Mesenchymal stem cell (in vitro differentiated cells and primary cell): ENCODE measurements around the gene SVIP. TPM values are rescaled to one million over a fixed set of nuclear protein-coding genes. Genes with fewer than 3 reads are reported as not detected.

Source experiments
- DNase-seq: peaks from one replicate; pipeline ENCODE4 v3.0.0-alpha.2; 2013
- H2AFZ ChIP-seq: one replicate; pipeline ENCODE4 v1.6.1; 2013; ENCODE audit warnings: low read depth, mild to moderate bottlenecking, control low read depth, inconsistent platforms, low read length, moderate library complexity
- H2AK5ac ChIP-seq: 2 replicates; pipeline ENCODE4 v1.6.1; 2013; ENCODE audit warnings: low read length, moderate library complexity, mild to moderate bottlenecking, inconsistent platforms; ENCODE audit not compliant: severe bottlenecking
- H2BK120ac ChIP-seq: one replicate; pipeline ENCODE4 v1.6.1; 2013; ENCODE audit warnings: low read depth, mild to moderate bottlenecking, inconsistent platforms, low read length, moderate library complexity
- H2BK12ac ChIP-seq, 2 experiments: one replicate each; pipeline ENCODE4 v1.6.1; 2013; ENCODE audit warnings: inconsistent platforms in 2 of 2, low read length in 2 of 2, mild to moderate bottlenecking in 2 of 2, moderate library complexity in 2 of 2, control low read depth in 1 of 2
- H2BK15ac ChIP-seq: one replicate; pipeline ENCODE4 v1.6.1; 2013; ENCODE audit warnings: mild to moderate bottlenecking, low read depth, inconsistent platforms; ENCODE audit not compliant: poor library complexity, severe bottlenecking
- H2BK5ac ChIP-seq: 2 replicates; pipeline ENCODE4 v1.6.1; 2013; ENCODE audit warnings: low read depth, mild to moderate bottlenecking, low read length, control low read depth, inconsistent platforms; ENCODE audit not compliant: poor library complexity, severe bottlenecking
- H3K14ac ChIP-seq, 2 experiments: one replicate each; pipeline ENCODE4 v1.6.1; 2013; ENCODE audit warnings: inconsistent platforms in 2 of 2, low read length in 2 of 2, control low read depth in 1 of 2, mild to moderate bottlenecking in 1 of 2, moderate library complexity in 1 of 2
- H3K18ac ChIP-seq, 2 experiments: one replicate each; pipeline ENCODE4 v1.6.1; 2013; ENCODE audit warnings: inconsistent platforms in 2 of 2, low read length in 2 of 2, control low read depth in 1 of 2, low read depth in 1 of 2, mild to moderate bottlenecking in 1 of 2
- H3K23ac ChIP-seq, 2 experiments: one replicate each; pipeline ENCODE4 v1.6.1; 2013; ENCODE audit warnings: inconsistent platforms in 2 of 2, low read length in 2 of 2, mild to moderate bottlenecking in 2 of 2, moderate library complexity in 2 of 2, control low read depth in 1 of 2
- H3K27ac ChIP-seq: 2 replicates; pipeline ENCODE4 v1.5.1; 2013; ENCODE audit warnings: mild to moderate bottlenecking, moderate library complexity, low read length, control low read depth, inconsistent platforms; ENCODE audit not compliant: poor library complexity, severe bottlenecking
- H3K27me3 ChIP-seq, 2 experiments: 2 replicates each; pipeline versions ENCODE4 v1.6.1 to v1.7.0; 2013; ENCODE audit warnings: low read length in 2 of 2, mild to moderate bottlenecking in 2 of 2, moderate library complexity in 2 of 2, control low read depth in 1 of 2, inconsistent platforms in 1 of 2; ENCODE audit not compliant: control insufficient read depth in 1 of 2, insufficient read depth in 1 of 2
- H3K36me3 ChIP-seq, 2 experiments: 2 replicates each; pipeline versions ENCODE4 v1.6.1 to v1.7.0; 2013; ENCODE audit warnings: low read length in 2 of 2, control low read depth in 1 of 2, inconsistent platforms in 1 of 2, low read depth in 1 of 2, mild to moderate bottlenecking in 1 of 2; ENCODE audit not compliant: insufficient read depth in 2 of 2, control insufficient read depth in 1 of 2
- H3K4ac ChIP-seq, 2 experiments: one replicate each; pipeline ENCODE4 v1.6.1; 2013; ENCODE audit warnings: inconsistent platforms in 2 of 2, low read length in 2 of 2, mild to moderate bottlenecking in 2 of 2, moderate library complexity in 2 of 2, control low read depth in 1 of 2, low read depth in 1 of 2
- H3K4me1 ChIP-seq: 2 replicates; pipeline ENCODE4 v1.6.1; 2013; ENCODE audit warnings: low read depth, low read length, control low read depth; ENCODE audit not compliant: control insufficient read depth, insufficient read depth
- H3K4me2 ChIP-seq: 2 replicates; pipeline ENCODE4 v1.6.1; 2013; ENCODE audit warnings: low read length, mild to moderate bottlenecking, inconsistent platforms; ENCODE audit not compliant: poor library complexity, severe bottlenecking
- H3K4me3 ChIP-seq, 2 experiments: 2 replicates each; pipeline versions ENCODE4 v1.5.1 to v1.7.0; 2013; ENCODE audit warnings: low read length in 2 of 2, mild to moderate bottlenecking in 2 of 2, control low read depth in 1 of 2, low read depth in 1 of 2; ENCODE audit not compliant: insufficient read depth in 1 of 2
- H3K79me1 ChIP-seq: replicated peaks from 2 replicates; pipeline ENCODE4 v1.6.1; 2013; ENCODE audit warnings: mild to moderate bottlenecking, control low read depth, low read length, inconsistent platforms; ENCODE audit not compliant: poor library complexity, severe bottlenecking
- H3K9ac ChIP-seq: 2 replicates; pipeline ENCODE4 v1.7.0; 2013; ENCODE audit warnings: mild to moderate bottlenecking, low read length, moderate library complexity
- H3K9me3 ChIP-seq: 2 replicates; pipeline ENCODE4 v1.7.0; 2013; ENCODE audit warnings: mild to moderate bottlenecking, low read length; ENCODE audit not compliant: control insufficient read depth
- H4K8ac ChIP-seq: one replicate; pipeline ENCODE4 v1.6.1; 2013; ENCODE audit warnings: inconsistent platforms, mild to moderate bottlenecking, low read length, moderate library complexity
- H4K91ac ChIP-seq: one replicate; pipeline ENCODE4 v1.6.1; 2013; ENCODE audit warnings: mild to moderate bottlenecking, low read length, inconsistent platforms
- WGBS: methylation state at CpG from one replicate; pipeline ENCODE4 v1.1.7; 2013; ENCODE audit warnings: mixed read lengths; 5-methylcytosine and 5-hydroxymethylcytosine counted together
- polyA plus RNA-seq, 2 experiments: library from polyadenylated mRNA; stranded (reverse); fragments of 200-250 nt; gene quantifications; one replicate each; pipeline ENCODE4 v1.2.3, GENCODE V29; 2013

The SVIP gene, protein sequence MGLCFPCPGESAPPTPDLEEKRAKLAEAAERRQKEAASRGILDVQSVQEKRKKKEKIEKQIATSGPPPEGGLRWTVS
- 12.4 TPM for polyA plus RNA-seq (2013, experiment 1 of 2)
- 13.9 TPM for polyA plus RNA-seq (2013, experiment 2 of 2)

DNA sequence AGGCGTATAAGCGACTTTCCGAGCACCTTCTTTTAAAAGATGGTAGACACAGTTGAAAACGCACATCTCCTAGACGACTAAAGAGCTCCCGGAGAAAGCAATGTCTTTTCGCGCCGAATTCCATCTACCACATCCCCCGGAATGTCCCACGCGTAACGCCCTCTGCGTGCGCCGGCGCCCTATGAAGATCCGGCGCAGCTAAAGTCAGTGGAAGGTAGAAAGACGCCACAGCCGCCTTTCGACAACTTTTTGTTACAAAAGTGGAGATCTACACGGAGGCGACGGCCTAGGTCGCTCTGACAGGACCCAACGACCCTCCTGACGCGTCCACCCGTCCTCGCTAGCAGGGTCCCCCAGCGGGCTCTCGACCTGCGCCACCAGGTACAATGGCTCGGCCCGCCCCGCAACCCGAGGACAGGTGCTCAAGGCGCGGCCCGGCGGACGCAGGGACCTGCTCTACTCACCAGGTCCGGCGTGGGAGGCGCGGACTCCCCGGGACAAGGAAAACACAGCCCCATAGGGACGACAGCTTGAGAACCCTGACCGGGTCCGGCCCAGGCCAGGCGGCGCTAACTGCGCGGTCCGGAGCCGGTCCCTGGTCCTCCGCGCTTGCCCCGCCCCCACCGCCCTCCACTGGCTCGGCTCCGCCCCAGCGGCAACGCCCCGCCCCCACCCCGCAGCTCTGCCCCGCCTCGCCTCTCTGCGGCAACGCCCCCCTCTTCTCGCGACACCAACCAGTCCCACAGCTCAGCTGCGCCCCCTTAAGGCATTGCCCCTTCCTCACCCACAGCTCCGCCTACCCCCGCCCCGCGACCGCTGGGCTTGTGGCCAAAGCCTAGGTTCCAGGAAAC, at the start of gene SVIP:
Gene SVIP (minus strand): TSS at position 571 of the 851 bp plus-strand sequence. CDS start 53 bp downstream, at position 518.
- Histone ChIP-seq H3K27me3 (no peaks in the 10 kb centered on the region), H2BK5ac (no peak within 1 kb of the TSS), H3K4me2 (peak within 1 kb of the TSS; percentile 83), H3K4me1 (peaks cover 3% of the 10 kb centered on the region), H3K18ac (peak within 1 kb of the TSS; percentile 43 to 89), H3K14ac (peak within 1 kb of the TSS in 1 of 2 experiments; percentile 19), H3K9ac (peak within 1 kb of the TSS; percentile 86), H3K23ac (no peak within 1 kb of the TSS), H3K36me3 (peaks cover 0 to 15% of the 10 kb centered on the region in 2 experiments), H3K79me1 (no peaks in the 10 kb centered on the region), H3K9me3 (no peaks in the 10 kb centered on the region), H2BK15ac (peak within 1 kb of the TSS; percentile 98), H4K91ac (peak within 1 kb of the TSS; percentile 56), H3K4ac (no peak within 1 kb of the TSS), H2BK12ac (peak within 1 kb of the TSS in 1 of 2 experiments; percentile 65), H3K27ac (no peak within 1 kb of the TSS), H3K4me3 (peak within 1 kb of the TSS; percentile 83), H2BK120ac (no peak within 1 kb of the TSS), H2AK5ac (no peak within 1 kb of the TSS), H2AFZ (peak within 1 kb of the TSS; percentile 96), H4K8ac (peak within 1 kb of the TSS; percentile 35)
- peak; percentile 83 for DNase-seq
- WGBS: 3% methylated on average over 54 of the region's 79 CpGs

DNA sequence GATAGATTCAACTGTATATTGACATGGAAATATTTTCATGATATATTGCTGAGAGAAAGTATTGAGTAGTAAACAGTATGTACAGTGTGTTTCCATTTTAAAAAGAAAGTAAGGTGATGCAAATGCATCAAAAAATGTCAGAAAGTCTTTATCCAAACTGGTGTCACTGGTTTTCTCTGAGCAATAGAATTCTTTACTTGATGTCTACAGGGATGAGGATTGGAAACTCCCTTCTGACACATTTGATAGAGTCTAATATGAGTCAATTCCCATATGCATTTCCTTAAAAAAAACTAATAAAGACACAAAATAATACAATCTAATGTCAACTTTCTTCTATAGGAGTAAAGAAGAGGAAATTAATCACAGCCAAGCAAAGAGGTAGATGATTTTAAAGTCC, 49.0 kb upstream of the SVIP start:
- Histone ChIP-seq H2AFZ (no peak overlapping the region), H2BK12ac (no peak overlapping the region), H4K91ac (no peak overlapping the region), H2BK120ac (no peak overlapping the region), H3K4me1 (no peaks in the 10 kb centered on the region), H3K36me3 (no peaks in the 10 kb centered on the region), H3K4ac (no peak overlapping the region), H3K23ac (no peak overlapping the region), H3K9me3 (no peaks in the 10 kb centered on the region), H3K14ac (no peak overlapping the region), H3K4me3 (no peak overlapping the region), H3K27ac (no peak overlapping the region), H3K4me2 (no peak overlapping the region), H3K27me3 (no peaks in the 10 kb centered on the region), H3K79me1 (no peaks in the 10 kb centered on the region), H3K18ac (no peak overlapping the region), H4K8ac (no peak overlapping the region), H2BK5ac (no peak overlapping the region), H3K9ac (no peak overlapping the region), H2BK15ac (no peak overlapping the region), H2AK5ac (no peak overlapping the region)
- no peak for DNase-seq

DNA sequence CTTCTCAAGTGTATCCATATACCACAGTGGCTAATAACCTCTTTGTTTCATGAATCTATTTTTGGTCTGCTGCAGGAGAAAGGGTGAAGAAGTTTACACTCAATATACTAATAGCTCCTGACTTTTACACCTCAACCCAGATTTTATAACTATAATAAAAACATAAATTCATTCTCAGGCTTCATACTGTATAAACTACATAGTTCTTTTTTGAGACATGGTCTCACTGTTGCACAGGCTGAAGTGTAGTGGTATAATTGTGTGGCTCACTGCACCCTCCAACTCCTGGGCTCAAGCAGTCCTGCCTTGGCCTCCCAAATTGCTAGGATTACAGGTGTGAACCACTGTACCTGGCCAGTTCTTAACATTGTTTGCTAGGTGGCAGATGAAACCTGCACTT, 48.4 kb upstream of the SVIP start:
- H3K4me2 ChIP-seq: no peak overlapping the region
- no peak overlapping the region for H3K23ac ChIP-seq
- H2AK5ac ChIP-seq: no peak overlapping the region
- no peak overlapping the region for H2BK12ac ChIP-seq
- H4K8ac ChIP-seq: no peak overlapping the region
- H3K9me3 ChIP-seq: no peaks in the 10 kb centered on the region
- no peak overlapping the region for H2BK5ac ChIP-seq
- H3K36me3 ChIP-seq: no peaks in the 10 kb centered on the region
- no peak overlapping the region for H4K91ac ChIP-seq
- H3K79me1 ChIP-seq: no peaks in the 10 kb centered on the region
- H3K4me1 ChIP-seq: no peaks in the 10 kb centered on the region
- H3K27me3 ChIP-seq: no peaks in the 10 kb centered on the region
- H2BK15ac ChIP-seq: no peak overlapping the region
- H3K14ac ChIP-seq: no peak overlapping the region
- H3K4me3 ChIP-seq: no peak overlapping the region
- H3K9ac ChIP-seq: no peak overlapping the region
- no peak overlapping the region for H3K4ac ChIP-seq
- no peak overlapping the region for H3K27ac ChIP-seq
- DNase-seq: no peak
- H2BK120ac ChIP-seq: no peak overlapping the region
- no peak overlapping the region for H3K18ac ChIP-seq
- H2AFZ ChIP-seq: no peak overlapping the region

DNA sequence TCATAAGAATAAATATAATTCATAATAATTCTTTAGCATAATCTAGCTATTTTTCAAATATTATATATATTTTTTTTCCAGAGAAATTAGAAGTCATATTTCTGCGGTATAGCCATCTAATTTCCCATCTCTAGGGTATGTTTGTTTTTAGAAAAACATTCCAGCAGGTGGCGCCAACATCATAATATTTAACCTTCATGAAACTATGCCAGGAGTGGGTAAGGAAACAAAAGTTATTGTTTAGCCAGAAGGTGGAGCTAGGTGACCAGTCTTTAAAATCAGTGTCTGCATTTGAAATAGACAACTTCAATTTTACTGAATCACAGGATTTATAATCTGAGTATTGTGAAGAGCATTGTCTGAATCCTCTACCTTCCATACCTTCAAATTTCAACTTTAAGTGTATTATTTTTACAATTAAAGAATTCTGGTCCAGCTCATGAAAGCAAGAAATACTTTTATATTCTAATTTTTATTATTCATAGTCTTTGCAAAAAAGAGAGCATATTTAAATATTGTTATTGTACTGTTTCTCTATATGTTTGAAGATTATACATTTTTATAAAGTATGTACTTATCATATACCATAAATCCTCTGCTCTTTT, 46.4 kb upstream of the SVIP start:
- no peaks in the 10 kb centered on the region for H3K4me1 ChIP-seq
- WGBS: no CpG with 5 or more reads among the region's 2 CpGs
- H4K91ac ChIP-seq: no peak overlapping the region
- no peaks in the 10 kb centered on the region for H3K9me3 ChIP-seq
- no peak overlapping the region for H3K23ac ChIP-seq
- no peak overlapping the region for H3K4me2 ChIP-seq
- H2AK5ac ChIP-seq: no peak overlapping the region
- no peak overlapping the region for H3K27ac ChIP-seq
- H2AFZ ChIP-seq: no peak overlapping the region
- H3K9ac ChIP-seq: no peak overlapping the region
- no peak overlapping the region for H2BK15ac ChIP-seq
- DNase-seq: peak; percentile 80
- no peaks in the 10 kb centered on the region for H3K27me3 ChIP-seq
- no peaks in the 10 kb centered on the region for H3K36me3 ChIP-seq
- no peaks in the 10 kb centered on the region for H3K79me1 ChIP-seq
- no peak overlapping the region for H2BK5ac ChIP-seq
- H3K4me3 ChIP-seq: no peak overlapping the region
- no peak overlapping the region for H2BK12ac ChIP-seq
- H2BK120ac ChIP-seq: no peak overlapping the region
- H3K4ac ChIP-seq: no peak overlapping the region
- no peak overlapping the region for H4K8ac ChIP-seq
- no peak overlapping the region for H3K18ac ChIP-seq
- H3K14ac ChIP-seq: no peak overlapping the region
